K562 (cell line): Measurements from ENCODE around the gene SLC24A3. TPM values are rescaled to one million over a fixed set of nuclear protein-coding genes. Genes with fewer than 3 reads are reported as not detected.

Source experiments
- ELF1 ChIP-seq: fragments of 200-800 bp; sonication (Bioruptor generic); IDR thresholded peaks from 2 replicates; pipeline ENCODE4 v1.6.1; 2016; ENCODE audit warnings: missing genetic modification characterization, missing compliant biosample characterization
- MAFF ChIP-seq: IDR thresholded peaks from 2 replicates; pipeline ENCODE4 v1.6.1; 2012; ENCODE audit warnings: low read length, improper control_type of control experiment
- ZBTB40 ChIP-seq, 2 experiments: fragments of 450-650 bp in 1 of 2; sonication (generic) in 1 of 2; formaldehyde crosslinking in 1 of 2; IDR thresholded peaks; 2 replicates each; pipeline versions ENCODE4 v1.7.1 to v1.9.0; 2016 to 2022; ENCODE audit warnings: inconsistent platforms in 1 of 2, mild to moderate bottlenecking in 1 of 2, missing genetic modification reagents in 1 of 2
- polyA plus RNA-seq, 8 experiments: library from polyadenylated mRNA; depleted of rRNA in 4 of 8; stranded (reverse) in 5 of 8; unstranded in 3 of 8; fragments of >200 nt; fragmentation: Nextera tagmentation in 2 of 8; fragmentation: Illumina TruSeq in 1 of 8; extraction: Ambion mirVana in 2 of 8; extraction: Trizol in 1 of 8; gene quantifications; 2 replicates each; pipeline versions ENCODE4 v1.2.1 to v1.2.3, GENCODE V29; 2011 to 2014; ENCODE audit warnings: inconsistent platforms in 1 of 8, missing spikeins in 1 of 8
- total RNA-seq, 7 experiments: library from RNA; depleted of rRNA in 6 of 7; stranded (reverse); fragments of >200 nt in 6 of 7; fragmentation: Illumina TruSeq in 2 of 7; extraction: Trizol in 2 of 7; gene quantifications; 2 replicates each; pipeline versions ENCODE4 v1.2.1 to v1.2.3, GENCODE V29; 2011 to 2021; ENCODE audit warnings: low replicate concordance in 1 of 7

The SLC24A3 gene
- total and polyA plus RNA-seq, 9 of the 15 experiments (the other 6 are each of a cell fraction or from before 2014, with no cell fraction given): not detected

DNA sequence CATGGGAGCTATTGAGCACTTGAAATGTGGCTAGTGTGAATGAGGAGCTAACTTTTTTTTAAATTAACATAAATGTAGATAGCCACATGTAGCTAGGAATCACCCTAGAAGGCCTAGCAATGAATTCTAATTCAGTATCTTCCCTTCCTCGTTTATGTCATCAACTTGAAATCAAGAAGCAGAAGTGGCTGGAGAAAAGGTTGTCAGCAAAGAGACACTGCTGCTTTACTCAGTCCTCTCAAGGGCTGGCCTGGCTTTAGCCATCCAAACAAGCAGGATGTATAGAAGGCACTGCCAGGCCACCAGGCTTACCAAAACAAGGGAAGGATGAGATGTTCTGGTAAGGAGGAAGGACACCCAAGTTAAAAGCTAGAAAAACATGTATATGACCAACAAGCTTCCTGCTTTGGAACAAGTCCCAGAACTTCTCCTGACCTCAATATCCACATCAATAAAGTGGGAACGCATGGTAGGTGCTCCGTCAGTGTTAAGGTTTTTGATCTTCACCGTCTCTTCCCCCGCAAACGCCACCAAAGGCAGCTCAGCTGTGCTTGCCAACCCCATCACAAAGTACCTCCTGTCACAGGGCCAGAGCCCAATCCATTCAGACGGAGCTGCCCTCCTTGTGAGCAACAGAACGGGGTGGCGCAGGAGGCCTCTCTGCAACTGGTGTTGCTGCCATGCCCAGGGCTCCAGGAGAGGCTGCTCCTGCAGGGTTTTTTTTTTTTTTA is 309.8 kb downstream of the SLC24A3 start (continued):
- TF ChIP-seq ZBTB40 (IDR thresholded peaks at IDR 0.05): no peak
- TF ChIP-seq ZBTB40 (CRISPR knock-in tag; IDR thresholded peaks at IDR 0.05): no peak
- no peak for TF ChIP-seq ELF1
- no peak for TF ChIP-seq MAFF
- TF ChIP-seq, all 486 proteins: peak for 0
